Fibroblast of lung (primary cell): ENCODE measurements around the gene RPRD1A. TPM values are rescaled to one million over a fixed set of nuclear protein-coding genes. Genes with fewer than 3 reads are reported as not detected.

Source experiments
- DNase-seq, 2 donors: peaks; one replicate each; pipeline versions ENCODE4 v3.0.0 to v3.0.0-alpha.2; 2010; ENCODE audit warnings: low read depth in 2 of 2
- H2AFZ ChIP-seq: 2 replicates; pipeline ENCODE4 v1.5.1; 2012; ENCODE audit warnings: low read length, control low read depth, inconsistent platforms
- H3K27ac ChIP-seq: 2 replicates; pipeline ENCODE4 v1.5.1; 2011; ENCODE audit warnings: low read length, control low read depth; ENCODE audit not compliant: insufficient read depth
- H3K27me3 ChIP-seq: 2 replicates; pipeline ENCODE4 v1.5.1; 2011; ENCODE audit warnings: mild to moderate bottlenecking, low read length; ENCODE audit not compliant: control insufficient read depth, insufficient read depth
- H3K36me3 ChIP-seq: 2 replicates; pipeline ENCODE4 v1.5.1; 2011; ENCODE audit warnings: low read length; ENCODE audit not compliant: control insufficient read depth, insufficient read depth
- H3K4me1 ChIP-seq: 2 replicates; pipeline ENCODE4 v1.5.1; 2011; ENCODE audit warnings: low read length; ENCODE audit not compliant: control insufficient read depth, insufficient read depth; ENCODE audit errors: extremely low read depth
- H3K4me2 ChIP-seq: 2 replicates; pipeline ENCODE4 v1.5.1; 2011; ENCODE audit warnings: low read length, control low read depth; ENCODE audit not compliant: insufficient read depth; ENCODE audit errors: extremely low read depth
- H3K4me3 ChIP-seq, 4 experiments: fragments of 200-600 bp in 1 of 4; sonication (generic) in 1 of 4; replicated peaks in 1 of 4; 2 replicates each; pipeline ENCODE4 v1.5.1; 2011 to 2016; ENCODE audit warnings: low read length in 4 of 4, low read depth in 3 of 4, mild to moderate bottlenecking in 3 of 4, control low read depth in 2 of 4, inconsistent platforms in 1 of 4, mixed read lengths in 1 of 4; ENCODE audit not compliant: insufficient read depth in 1 of 4; ENCODE audit errors: control extremely low read depth in 1 of 4
- H3K79me2 ChIP-seq: 2 replicates; pipeline ENCODE4 v1.5.1; 2012; ENCODE audit warnings: mild to moderate bottlenecking, low read length, inconsistent platforms; ENCODE audit not compliant: control insufficient read depth, insufficient read depth
- H3K9ac ChIP-seq: 2 replicates; pipeline ENCODE4 v1.5.1; 2011; ENCODE audit warnings: mild to moderate bottlenecking, low read length, control low read depth; ENCODE audit not compliant: insufficient read depth
- H3K9me3 ChIP-seq: 2 replicates; pipeline ENCODE4 v1.5.1; 2012; ENCODE audit warnings: low read depth, low read length; ENCODE audit not compliant: control insufficient read depth, insufficient read depth
- H4K20me1 ChIP-seq: 2 replicates; pipeline ENCODE4 v1.5.1; 2011; ENCODE audit warnings: low read length; ENCODE audit not compliant: control insufficient read depth, insufficient read depth; ENCODE audit errors: extremely low read depth
- CTCF ChIP-seq, 2 donors: IDR thresholded peaks in 1 of 2; conservative IDR thresholded peaks in 1 of 2; 1 replicate in 1 of 2; 2 replicates in 1 of 2; pipeline ENCODE4 v1.5.1; 2011 to 2012; ENCODE audit warnings: low read length in 2 of 2, control low read depth in 1 of 2, inconsistent platforms in 1 of 2, low read depth in 1 of 2, mild to moderate bottlenecking in 1 of 2
- EZH2 ChIP-seq: IDR thresholded peaks from 2 replicates; pipeline ENCODE4 v1.5.1; 2012; ENCODE audit warnings: low read length, control low read depth, mild to moderate bottlenecking; ENCODE audit errors: missing control alignments
- polyA plus RNA-seq, 2 donors: library from polyadenylated mRNA; depleted of rRNA in 1 of 2; stranded (reverse) in 1 of 2; unstranded in 1 of 2; fragments of >200 nt; gene quantifications; 2 replicates each; pipeline ENCODE4 v1.2.1, GENCODE V29; 2011 to 2012; ENCODE audit warnings: missing spikeins in 1 of 2
- total RNA-seq: library from RNA; depleted of rRNA; stranded (reverse); fragments of >200 nt; gene quantifications from 2 replicates; pipeline ENCODE4 v1.2.1, GENCODE V29; 2014

The RPRD1A gene
- total and polyA plus RNA-seq, 2 donors (not counting 1 experiment from before 2014, with no cell fraction given): 36.4 to 46.2 TPM

- Histone ChIP-seq H4K20me1 (no peaks in the 10 kb centered on the region), H3K79me2 (peaks cover 37% of the 10 kb centered on the region)
These were observed 21.9 kb downstream of the RPRD1A start for GRCh38 chr18:36045241-36045991.

GRCh38 chr18:36043153-36043552 is 24.2 kb downstream of the RPRD1A start:
- H3K36me3 ChIP-seq: no peaks in the 10 kb centered on the region
- no peak overlapping the region for H3K4me3 ChIP-seq
- TF ChIP-seq EZH2 (no peak), CTCF (conservative IDR thresholded peaks at IDR 0.05 in 1 of 2, IDR thresholded peaks at IDR 0.05 in 1 of 2; ENCODE audit: low read depth in 1 of 2, low read length in 2 of 2) (no peak)
- no peaks in the 10 kb centered on the region for H4K20me1 ChIP-seq
- H3K9ac ChIP-seq: no peak overlapping the region
- H3K4me2 ChIP-seq: no peak overlapping the region
- H2AFZ ChIP-seq: no peak overlapping the region
- no peaks in the 10 kb centered on the region for H3K27me3 ChIP-seq
- no peaks in the 10 kb centered on the region for H3K4me1 ChIP-seq
- no peak overlapping the region for H3K27ac ChIP-seq
- H3K79me2 ChIP-seq: peaks cover 37% of the 10 kb centered on the region
- no peak for DNase-seq
- H3K9me3 ChIP-seq: no peaks in the 10 kb centered on the region

More at GRCh38 chr18:36045241-36045991, 21.9 kb downstream of the RPRD1A start:
- Histone ChIP-seq H3K4me2 (no peak overlapping the region), H2AFZ (no peak overlapping the region), H3K4me3 (no peak overlapping the region), H3K27me3 (no peaks in the 10 kb centered on the region), H3K4me1 (no peaks in the 10 kb centered on the region), H3K9ac (no peak overlapping the region), H3K27ac (no peak overlapping the region), H3K9me3 (no peaks in the 10 kb centered on the region), H3K36me3 (no peaks in the 10 kb centered on the region)
- TF ChIP-seq CTCF (conservative IDR thresholded peaks at IDR 0.05 in 1 of 2, IDR thresholded peaks at IDR 0.05 in 1 of 2; ENCODE audit: low read depth in 1 of 2, low read length in 2 of 2): no peak
- TF ChIP-seq EZH2: no peak
- no peak for DNase-seq

- H4K20me1 ChIP-seq: no peaks in the 10 kb centered on the region
These were observed 26.2 kb downstream of the RPRD1A start for GRCh38 chr18:36041146-36041545.

More at GRCh38 chr18:36041146-36041545, 26.2 kb downstream of the RPRD1A start:
- Histone ChIP-seq H3K4me2 (no peak overlapping the region), H2AFZ (no peak overlapping the region), H3K4me3 (no peak overlapping the region), H3K79me2 (peaks cover 22% of the 10 kb centered on the region), H3K27ac (no peak overlapping the region), H3K9ac (no peak overlapping the region), H3K27me3 (no peaks in the 10 kb centered on the region), H3K9me3 (no peaks in the 10 kb centered on the region), H3K36me3 (no peaks in the 10 kb centered on the region), H3K4me1 (no peaks in the 10 kb centered on the region)
- DNase-seq: no peak
- TF ChIP-seq CTCF (conservative IDR thresholded peaks at IDR 0.05 in 1 of 2, IDR thresholded peaks at IDR 0.05 in 1 of 2; ENCODE audit: low read depth in 1 of 2, low read length in 2 of 2) (no peak), EZH2 (no peak)
